Keratinocyte (primary cell): Measurements from ENCODE around the gene MYL12A. TPM values are rescaled to one million over a fixed set of nuclear protein-coding genes. Genes with fewer than 3 reads are reported as not detected.

Experiments used
- DNase-seq: peaks from one replicate; pipeline ENCODE4 v3.0.0-alpha.2; 2011; ENCODE audit warnings: low read depth, missing footprints, low spot score
- FAIRE-seq: peaks from 2 replicates; lab custom pipeline; 2011; peaks lifted over from hg19 to GRCh38; lab: Jason Lieb, UNC
- H2AFZ ChIP-seq: 2 replicates; pipeline ENCODE4 v1.6.0; 2012; ENCODE audit warnings: low read length, control low read depth, inconsistent platforms; ENCODE audit not compliant: control insufficient read depth
- H3K27ac ChIP-seq: 2 replicates; pipeline ENCODE4 v1.5.1; 2011; ENCODE audit warnings: low read length; ENCODE audit not compliant: control insufficient read depth, insufficient read depth
- H3K27me3 ChIP-seq: 3 replicates; pipeline ENCODE4 v1.6.0; 2011; ENCODE audit warnings: low read length; ENCODE audit not compliant: control insufficient read depth, insufficient read depth; ENCODE audit errors: extremely low read depth
- H3K36me3 ChIP-seq, 2 experiments: 2 replicates in 1 of 2; 3 replicates in 1 of 2; pipeline ENCODE4 v1.5.1; 2011; ENCODE audit warnings: low read length in 2 of 2, mild to moderate bottlenecking in 1 of 2; ENCODE audit not compliant: control insufficient read depth in 2 of 2, insufficient read depth in 2 of 2; ENCODE audit errors: extremely low read depth in 1 of 2
- H3K4me1 ChIP-seq: 3 replicates; pipeline ENCODE4 v1.5.1; 2011; ENCODE audit warnings: low read length; ENCODE audit not compliant: control insufficient read depth, insufficient read depth; ENCODE audit errors: extremely low read depth
- H3K4me2 ChIP-seq: 3 replicates; pipeline ENCODE4 v1.6.0; 2011; ENCODE audit warnings: low read depth, low read length; ENCODE audit not compliant: control insufficient read depth, insufficient read depth; ENCODE audit errors: extremely low read depth
- H3K4me3 ChIP-seq, 3 experiments: fragments of 200-600 bp in 1 of 3; sonication (generic) in 1 of 3; 2 replicates in 2 of 3; 3 replicates in 1 of 3; pipeline ENCODE4 v1.5.1; 2011 to 2016; ENCODE audit warnings: low read length in 3 of 3, mild to moderate bottlenecking in 3 of 3, control low read depth in 2 of 3, inconsistent platforms in 1 of 3, low read depth in 1 of 3, mixed read lengths in 1 of 3, mixed run types in 1 of 3, moderate library complexity in 1 of 3; ENCODE audit not compliant: control insufficient read depth in 2 of 3, insufficient read depth in 2 of 3; ENCODE audit errors: extremely low read depth in 1 of 3
- H3K79me2 ChIP-seq: 2 replicates; pipeline ENCODE4 v1.6.0; 2012; ENCODE audit warnings: low read length; ENCODE audit not compliant: control insufficient read depth, insufficient read depth
- H3K9ac ChIP-seq: 3 replicates; pipeline ENCODE4 v1.6.0; 2011; ENCODE audit warnings: low read length; ENCODE audit not compliant: control insufficient read depth, insufficient read depth; ENCODE audit errors: extremely low read depth
- H3K9me1 ChIP-seq: 3 replicates; pipeline ENCODE4 v1.6.0; 2011; ENCODE audit warnings: low read length; ENCODE audit not compliant: control insufficient read depth, insufficient read depth; ENCODE audit errors: extremely low read depth
- H3K9me3 ChIP-seq: 2 replicates; pipeline ENCODE4 v1.5.1; 2012; ENCODE audit warnings: low read depth, low read length; ENCODE audit not compliant: control insufficient read depth
- H4K20me1 ChIP-seq: 3 replicates; pipeline ENCODE4 v1.6.0; 2011; ENCODE audit warnings: low read length; ENCODE audit not compliant: control insufficient read depth, insufficient read depth; ENCODE audit errors: extremely low read depth
- CTCF ChIP-seq, 3 experiments: IDR thresholded peaks in 1 of 3; conservative IDR thresholded peaks in 1 of 3; optimal IDR thresholded peaks in 1 of 3; 2 replicates in 2 of 3; 3 replicates in 1 of 3; pipeline versions ENCODE3 to v1.5.1; 2011; ENCODE audit warnings: low read length in 3 of 3, mild to moderate bottlenecking in 3 of 3, moderate library complexity in 2 of 3, control low read depth in 1 of 3, inconsistent platforms in 1 of 3; ENCODE audit not compliant: insufficient read depth in 2 of 3; ENCODE audit errors: extremely low read depth in 1 of 3
- EZH2 ChIP-seq: IDR thresholded peaks from one replicate; pipeline ENCODE4 v1.6.1; 2012; ENCODE audit warnings: inconsistent platforms, mild to moderate bottlenecking, low read length, moderate library complexity
- dilution Hi-C: fragments of 300-500 bp; cut with MboI; formaldehyde crosslinking; loops from one replicate; pipeline ENCODE4 v1.7.0; 2020; ENCODE audit warnings: low sequenced_read_pairs; ENCODE audit not compliant: extremely low pct_ligation_motif_present
- polyA plus RNA-seq, 5 experiments: library from polyadenylated mRNA; depleted of rRNA in 3 of 5; stranded (reverse) in 3 of 5; stranded (forward) in 1 of 5; unstranded in 1 of 5; fragments of >200 nt; gene quantifications; 1 replicate in 1 of 5; 2 replicates in 3 of 5; 3 replicates in 1 of 5; pipeline versions ENCODE4 v1.2.1 to v1.2.3, GENCODE V29; 2011 to 2012; ENCODE audit warnings: missing spikeins in 2 of 5, low read depth in 1 of 5, low replicate concordance in 1 of 5

MYL12A gene
- polyA plus RNA-seq, 1 donor (not counting 4 experiments of a cell fraction or from before 2014, with no cell fraction given) = 759 TPM

DNA sequence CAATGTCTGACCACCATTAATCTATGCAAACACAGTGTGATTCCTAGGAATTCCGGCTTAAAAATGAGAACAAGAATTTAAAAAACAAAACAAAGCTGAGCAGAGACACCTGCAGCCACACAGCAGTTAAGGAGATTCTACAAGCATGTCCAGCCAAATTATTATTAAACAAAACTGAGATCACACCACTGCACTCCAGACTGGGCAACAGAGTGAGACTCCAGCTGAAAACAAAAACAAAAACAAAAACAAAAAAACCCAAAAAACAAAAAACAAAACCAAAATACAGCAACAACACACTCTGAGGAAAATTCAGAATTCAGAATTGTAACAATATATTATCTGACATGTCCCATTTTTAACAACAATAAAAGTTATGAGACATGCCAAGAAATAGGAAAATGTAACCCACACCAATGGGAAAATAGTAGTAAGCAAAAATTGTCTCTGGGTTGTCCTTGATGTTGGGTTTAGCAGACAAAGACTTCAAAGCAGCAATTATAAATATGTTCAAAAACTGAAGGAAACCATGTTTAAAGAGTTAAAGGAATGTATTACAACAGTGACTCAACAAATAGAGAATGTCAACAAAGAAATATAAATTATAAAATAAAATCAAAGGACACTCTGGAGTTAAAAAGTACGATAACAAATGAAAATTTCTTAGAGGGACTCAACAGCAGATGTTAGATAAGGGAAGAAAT lies 47.5 kb upstream of the MYL12A start:
- no peaks in the 10 kb centered on the region for H3K27me3 ChIP-seq
- H3K4me1 ChIP-seq = no peaks in the 10 kb centered on the region
- DNase-seq = no peak
- no peaks in the 10 kb centered on the region for H3K79me2 ChIP-seq
- no peak overlapping the region for H2AFZ ChIP-seq
- H4K20me1 ChIP-seq = no peaks in the 10 kb centered on the region
- no peaks in the 10 kb centered on the region for H3K9me3 ChIP-seq
- dilution Hi-C loops = no loop called here
- no peak overlapping the region for H3K4me3 ChIP-seq
- H3K4me2 ChIP-seq = no peak overlapping the region
- no peak overlapping the region for H3K9ac ChIP-seq
- no peaks in the 10 kb centered on the region for H3K9me1 ChIP-seq
- TF ChIP-seq CTCF (optimal IDR thresholded peaks at IDR 0.05 in 1 of 3, IDR thresholded peaks at IDR 0.05 in 1 of 3, conservative IDR thresholded peaks at IDR 0.05 in 1 of 3; ENCODE audit: extremely low read depth in 1 of 3, insufficient read depth in 2 of 3, low read length in 3 of 3) (no peak), EZH2 (no peak)
- no peaks in the 10 kb centered on the region for H3K36me3 ChIP-seq
- FAIRE-seq = no peak
- H3K27ac ChIP-seq = no peak overlapping the region

DNA sequence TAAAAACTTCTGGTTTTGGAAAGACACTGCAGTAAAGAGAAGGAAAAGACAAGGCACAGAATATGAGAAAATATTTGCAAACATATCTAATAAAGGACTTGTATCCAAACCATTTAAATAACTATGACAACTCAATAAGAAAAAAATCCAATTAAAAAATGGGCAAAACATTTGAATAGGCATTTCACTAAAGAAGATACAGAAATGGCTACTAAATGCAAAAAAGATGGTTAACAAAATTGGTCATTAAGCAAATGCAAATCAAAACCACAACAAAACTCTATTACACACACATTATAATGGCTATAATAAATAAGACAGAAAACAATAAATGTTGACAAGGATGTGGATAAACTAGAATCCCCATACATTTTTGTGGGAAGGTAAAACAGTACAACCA lies 42.4 kb upstream of the MYL12A start:
- Histone ChIP-seq H3K27ac (no peak overlapping the region), H3K9ac (no peak overlapping the region), H3K36me3 (no peaks in the 10 kb centered on the region), H2AFZ (no peak overlapping the region), H3K4me1 (peaks cover 6% of the 10 kb centered on the region), H3K9me1 (no peaks in the 10 kb centered on the region), H3K9me3 (no peaks in the 10 kb centered on the region), H3K4me2 (no peak overlapping the region), H3K27me3 (no peaks in the 10 kb centered on the region), H3K4me3 (no peak overlapping the region), H4K20me1 (no peaks in the 10 kb centered on the region), H3K79me2 (no peaks in the 10 kb centered on the region)
- DNase-seq = no peak
- TF ChIP-seq CTCF (optimal IDR thresholded peaks at IDR 0.05 in 1 of 3, IDR thresholded peaks at IDR 0.05 in 1 of 3, conservative IDR thresholded peaks at IDR 0.05 in 1 of 3; ENCODE audit: extremely low read depth in 1 of 3, insufficient read depth in 2 of 3, low read length in 3 of 3) (no peak), EZH2 (no peak)
- no peak for FAIRE-seq
- dilution Hi-C loops = no loop called here
